WTC11 (cell line): Measurements from ENCODE around the gene TRIM69. TPM values are rescaled to one million over a fixed set of nuclear protein-coding genes. Genes with fewer than 3 reads are reported as not detected.

Experiments
- ATAC-seq: fragments of 200-7000 bp; cut with Tn5 transposase; 2 replicates; pipeline ENCODE4 v1.10.0; 2021; ENCODE audit warnings: mild to moderate bottlenecking, moderate library complexity
- CTCF ChIA-PET: fragments of 300-600 bp; sonication (Branson Sonifier 250); formaldehyde crosslinking; loops from one replicate; lab custom pipeline; 2021; ENCODE audit warnings: antibody characterized with exemption; lab: Charles Lee
- POLR2A ChIA-PET: fragments of 350-600 bp; sonication (Branson Sonifier 250); formaldehyde crosslinking; loops from one replicate; lab custom pipeline; 2021; ENCODE audit warnings: antibody characterized with exemption; lab: Charles Lee
- DNase-seq: peaks from one replicate; pipeline ENCODE4 v3.0.0; 2021; ENCODE audit warnings: low spot score
- H3K27ac Mint-ChIP-seq: 2 replicates; pipeline ENCODE4 v1.8.0; 2021; ENCODE audit warnings: mixed read lengths
- H3K27me3 Mint-ChIP-seq: 2 replicates; pipeline ENCODE4 v1.8.0; 2021; ENCODE audit warnings: low read depth, mild to moderate bottlenecking, moderate library complexity, mixed read lengths
- H3K36me3 Mint-ChIP-seq: 2 replicates; pipeline ENCODE4 v1.8.0; 2021; ENCODE audit warnings: mixed read lengths
- H3K4me1 Mint-ChIP-seq: 2 replicates; pipeline ENCODE4 v1.8.0; 2022; ENCODE audit warnings: mixed read lengths
- H3K4me3 Mint-ChIP-seq: 2 replicates; pipeline ENCODE4 v1.8.0; 2021; ENCODE audit warnings: mild to moderate bottlenecking, moderate library complexity, mixed read lengths
- H3K9me3 Mint-ChIP-seq: 2 replicates; pipeline ENCODE4 v1.8.0; 2021; ENCODE audit warnings: mixed read lengths
- ELF4 ChIP-seq: sonication (generic); formaldehyde crosslinking; IDR thresholded peaks from 2 replicates; pipeline ENCODE4 v1.8.1; 2022; ENCODE audit warnings: low read depth, mild to moderate bottlenecking, moderate library complexity, missing genetic modification reagents
- ETV6 ChIP-seq: sonication (generic); formaldehyde crosslinking; IDR thresholded peaks from 2 replicates; pipeline ENCODE4 v1.8.1; 2022; ENCODE audit warnings: mild to moderate bottlenecking, missing genetic modification reagents
- GRHL2 ChIP-seq: fragments of 250-450 bp; sonication (Bioruptor Pico); IDR thresholded peaks from 2 replicates; pipeline ENCODE4 v1.8.0; 2022; ENCODE audit warnings: mild to moderate bottlenecking, moderate library complexity; ENCODE audit not compliant: insufficient replicate concordance, severe bottlenecking
- KAT7 ChIP-seq: sonication (generic); formaldehyde crosslinking; IDR thresholded peaks from 2 replicates; pipeline ENCODE4 v1.8.1; 2023; ENCODE audit warnings: missing genetic modification reagents, mild to moderate bottlenecking, borderline replicate concordance
- MXD4 ChIP-seq: fragments of 250-450 bp; sonication (Bioruptor Pico); IDR thresholded peaks from 2 replicates; pipeline ENCODE4 v1.8.0; 2021; ENCODE audit warnings: mild to moderate bottlenecking, moderate library complexity, borderline replicate concordance
- NFE2L1 ChIP-seq: sonication (generic); formaldehyde crosslinking; IDR thresholded peaks from 2 replicates; pipeline ENCODE4 v1.8.1; 2023; ENCODE audit warnings: missing genetic modification reagents
- TEAD4 ChIP-seq: sonication (generic); formaldehyde crosslinking; IDR thresholded peaks from 2 replicates; pipeline ENCODE4 v1.8.0; 2022; ENCODE audit warnings: mild to moderate bottlenecking, missing genetic modification reagents
- ZNF219 ChIP-seq: sonication (generic); formaldehyde crosslinking; IDR thresholded peaks from 2 replicates; pipeline ENCODE4 v1.8.0; 2023; ENCODE audit warnings: missing genetic modification reagents, mild to moderate bottlenecking, borderline replicate concordance
- ZNF423 ChIP-seq: fragments of 250-450 bp; sonication (Bioruptor Pico); IDR thresholded peaks from 2 replicates; pipeline ENCODE4 v2.1.2; 2022; ENCODE audit warnings: mild to moderate bottlenecking, moderate library complexity
- total RNA-seq: library from RNA; stranded (reverse); gene quantifications from 3 replicates; pipeline ENCODE4 v1.2.3, GENCODE V29; 2021
- TF ChIP-seq, protein P1 (sequence below): sonication (generic); formaldehyde crosslinking; IDR thresholded peaks from 2 replicates; pipeline ENCODE4 v1.8.0; 2022; ENCODE audit warnings: mild to moderate bottlenecking, missing genetic modification reagents
- TF ChIP-seq, protein P2 (sequence below): sonication (generic); formaldehyde crosslinking; IDR thresholded peaks from 2 replicates; pipeline ENCODE4 v1.8.1; 2023; ENCODE audit warnings: mild to moderate bottlenecking, missing genetic modification reagents
- TF ChIP-seq, protein P3 (sequence below): sonication (generic); formaldehyde crosslinking; IDR thresholded peaks from 2 replicates; pipeline ENCODE4 v1.8.0; 2023; ENCODE audit warnings: missing genetic modification reagents, mild to moderate bottlenecking, borderline replicate concordance
- TF ChIP-seq, protein P4 (sequence below): sonication (generic); formaldehyde crosslinking; IDR thresholded peaks from 2 replicates; pipeline ENCODE4 v1.8.1; 2023; ENCODE audit warnings: mild to moderate bottlenecking, moderate library complexity, missing genetic modification reagents
- TF ChIP-seq, protein P5 (sequence below): fragments of 250-450 bp; sonication (Bioruptor Pico); IDR thresholded peaks from 2 replicates; pipeline ENCODE4 v1.9.0; 2021; ENCODE audit warnings: mild to moderate bottlenecking, borderline replicate concordance
- TF ChIP-seq, protein P6 (sequence below): sonication (generic); formaldehyde crosslinking; IDR thresholded peaks from 2 replicates; pipeline ENCODE4 v1.8.0; 2023; ENCODE audit warnings: missing genetic modification reagents
- TF ChIP-seq, protein P7 (sequence below): sonication (generic); formaldehyde crosslinking; IDR thresholded peaks from 2 replicates; pipeline ENCODE4 v1.8.1; 2023; ENCODE audit warnings: mild to moderate bottlenecking, missing genetic modification reagents

The TRIM69 gene
- total RNA-seq, 1 experiment from 2014 or later, result 10.4 TPM

DNA sequence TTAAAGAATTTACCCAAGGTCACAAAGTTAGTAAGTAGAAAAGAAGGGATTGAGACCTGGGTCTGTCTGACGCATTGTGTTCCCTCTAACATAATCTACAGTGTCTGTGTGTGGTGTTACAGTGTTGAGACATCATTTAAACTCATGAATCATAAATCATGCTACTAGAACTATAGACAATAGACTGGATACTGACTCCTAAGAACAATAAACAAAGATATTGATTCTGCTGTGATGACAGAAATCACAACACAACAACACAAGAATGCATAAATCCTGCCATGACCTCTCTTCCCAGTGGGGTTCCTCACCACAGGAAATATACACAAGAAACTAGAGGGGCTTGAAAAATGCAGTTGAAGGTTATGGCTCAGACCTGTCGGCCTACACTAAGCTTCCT is 44.3 kb downstream of the TRIM69 start:
- Mint-ChIP-seq H3K27me3 (peaks cover 9% of the 10 kb centered on the region), H3K4me1 (peaks cover 6% of the 10 kb centered on the region), H3K9me3 (peaks cover 3% of the 10 kb centered on the region; the same call in 1 of the 2 replicates), H3K27ac (no peak overlapping the region), H3K4me3 (no peak overlapping the region), H3K36me3 (no peaks in the 10 kb centered on the region)
- ATAC-seq (no peak), DNase-seq (no peak)
- ChIA-PET POLR2A (no interaction called here), CTCF (interaction anchor here (1.2 kb wide), 1 partner anchor 52 kb away, joined by 4 read pairs; no protein-coding TSS in a partner anchor)
- TF ChIP-seq, protein P1, sequence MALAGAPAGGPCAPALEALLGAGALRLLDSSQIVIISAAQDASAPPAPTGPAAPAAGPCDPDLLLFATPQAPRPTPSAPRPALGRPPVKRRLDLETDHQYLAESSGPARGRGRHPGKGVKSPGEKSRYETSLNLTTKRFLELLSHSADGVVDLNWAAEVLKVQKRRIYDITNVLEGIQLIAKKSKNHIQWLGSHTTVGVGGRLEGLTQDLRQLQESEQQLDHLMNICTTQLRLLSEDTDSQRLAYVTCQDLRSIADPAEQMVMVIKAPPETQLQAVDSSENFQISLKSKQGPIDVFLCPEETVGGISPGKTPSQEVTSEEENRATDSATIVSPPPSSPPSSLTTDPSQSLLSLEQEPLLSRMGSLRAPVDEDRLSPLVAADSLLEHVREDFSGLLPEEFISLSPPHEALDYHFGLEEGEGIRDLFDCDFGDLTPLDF, result no peak
- TF ChIP-seq, protein P2, sequence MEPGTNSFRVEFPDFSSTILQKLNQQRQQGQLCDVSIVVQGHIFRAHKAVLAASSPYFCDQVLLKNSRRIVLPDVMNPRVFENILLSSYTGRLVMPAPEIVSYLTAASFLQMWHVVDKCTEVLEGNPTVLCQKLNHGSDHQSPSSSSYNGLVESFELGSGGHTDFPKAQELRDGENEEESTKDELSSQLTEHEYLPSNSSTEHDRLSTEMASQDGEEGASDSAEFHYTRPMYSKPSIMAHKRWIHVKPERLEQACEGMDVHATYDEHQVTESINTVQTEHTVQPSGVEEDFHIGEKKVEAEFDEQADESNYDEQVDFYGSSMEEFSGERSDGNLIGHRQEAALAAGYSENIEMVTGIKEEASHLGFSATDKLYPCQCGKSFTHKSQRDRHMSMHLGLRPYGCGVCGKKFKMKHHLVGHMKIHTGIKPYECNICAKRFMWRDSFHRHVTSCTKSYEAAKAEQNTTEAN (CRISPR knock-in tag), result no peak
- TF ChIP-seq ELF4, result no peak
- TF ChIP-seq, protein P3, sequence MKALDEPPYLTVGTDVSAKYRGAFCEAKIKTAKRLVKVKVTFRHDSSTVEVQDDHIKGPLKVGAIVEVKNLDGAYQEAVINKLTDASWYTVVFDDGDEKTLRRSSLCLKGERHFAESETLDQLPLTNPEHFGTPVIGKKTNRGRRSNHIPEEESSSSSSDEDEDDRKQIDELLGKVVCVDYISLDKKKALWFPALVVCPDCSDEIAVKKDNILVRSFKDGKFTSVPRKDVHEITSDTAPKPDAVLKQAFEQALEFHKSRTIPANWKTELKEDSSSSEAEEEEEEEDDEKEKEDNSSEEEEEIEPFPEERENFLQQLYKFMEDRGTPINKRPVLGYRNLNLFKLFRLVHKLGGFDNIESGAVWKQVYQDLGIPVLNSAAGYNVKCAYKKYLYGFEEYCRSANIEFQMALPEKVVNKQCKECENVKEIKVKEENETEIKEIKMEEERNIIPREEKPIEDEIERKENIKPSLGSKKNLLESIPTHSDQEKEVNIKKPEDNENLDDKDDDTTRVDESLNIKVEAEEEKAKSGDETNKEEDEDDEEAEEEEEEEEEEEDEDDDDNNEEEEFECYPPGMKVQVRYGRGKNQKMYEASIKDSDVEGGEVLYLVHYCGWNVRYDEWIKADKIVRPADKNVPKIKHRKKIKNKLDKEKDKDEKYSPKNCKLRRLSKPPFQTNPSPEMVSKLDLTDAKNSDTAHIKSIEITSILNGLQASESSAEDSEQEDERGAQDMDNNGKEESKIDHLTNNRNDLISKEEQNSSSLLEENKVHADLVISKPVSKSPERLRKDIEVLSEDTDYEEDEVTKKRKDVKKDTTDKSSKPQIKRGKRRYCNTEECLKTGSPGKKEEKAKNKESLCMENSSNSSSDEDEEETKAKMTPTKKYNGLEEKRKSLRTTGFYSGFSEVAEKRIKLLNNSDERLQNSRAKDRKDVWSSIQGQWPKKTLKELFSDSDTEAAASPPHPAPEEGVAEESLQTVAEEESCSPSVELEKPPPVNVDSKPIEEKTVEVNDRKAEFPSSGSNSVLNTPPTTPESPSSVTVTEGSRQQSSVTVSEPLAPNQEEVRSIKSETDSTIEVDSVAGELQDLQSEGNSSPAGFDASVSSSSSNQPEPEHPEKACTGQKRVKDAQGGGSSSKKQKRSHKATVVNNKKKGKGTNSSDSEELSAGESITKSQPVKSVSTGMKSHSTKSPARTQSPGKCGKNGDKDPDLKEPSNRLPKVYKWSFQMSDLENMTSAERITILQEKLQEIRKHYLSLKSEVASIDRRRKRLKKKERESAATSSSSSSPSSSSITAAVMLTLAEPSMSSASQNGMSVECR, result no peak
- TF ChIP-seq ZNF423, result no peak
- TF ChIP-seq, protein P4, sequence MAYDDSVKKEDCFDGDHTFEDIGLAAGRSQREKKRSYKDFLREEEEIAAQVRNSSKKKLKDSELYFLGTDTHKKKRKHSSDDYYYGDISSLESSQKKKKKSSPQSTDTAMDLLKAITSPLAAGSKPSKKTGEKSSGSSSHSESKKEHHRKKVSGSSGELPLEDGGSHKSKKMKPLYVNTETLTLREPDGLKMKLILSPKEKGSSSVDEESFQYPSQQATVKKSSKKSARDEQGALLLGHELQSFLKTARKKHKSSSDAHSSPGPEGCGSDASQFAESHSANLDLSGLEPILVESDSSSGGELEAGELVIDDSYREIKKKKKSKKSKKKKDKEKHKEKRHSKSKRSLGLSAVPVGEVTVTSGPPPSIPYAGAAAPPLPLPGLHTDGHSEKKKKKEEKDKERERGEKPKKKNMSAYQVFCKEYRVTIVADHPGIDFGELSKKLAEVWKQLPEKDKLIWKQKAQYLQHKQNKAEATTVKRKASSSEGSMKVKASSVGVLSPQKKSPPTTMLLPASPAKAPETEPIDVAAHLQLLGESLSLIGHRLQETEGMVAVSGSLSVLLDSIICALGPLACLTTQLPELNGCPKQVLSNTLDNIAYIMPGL, result no peak
- TF ChIP-seq TEAD4 (CRISPR knock-in tag), result no peak
- TF ChIP-seq, protein P5, sequence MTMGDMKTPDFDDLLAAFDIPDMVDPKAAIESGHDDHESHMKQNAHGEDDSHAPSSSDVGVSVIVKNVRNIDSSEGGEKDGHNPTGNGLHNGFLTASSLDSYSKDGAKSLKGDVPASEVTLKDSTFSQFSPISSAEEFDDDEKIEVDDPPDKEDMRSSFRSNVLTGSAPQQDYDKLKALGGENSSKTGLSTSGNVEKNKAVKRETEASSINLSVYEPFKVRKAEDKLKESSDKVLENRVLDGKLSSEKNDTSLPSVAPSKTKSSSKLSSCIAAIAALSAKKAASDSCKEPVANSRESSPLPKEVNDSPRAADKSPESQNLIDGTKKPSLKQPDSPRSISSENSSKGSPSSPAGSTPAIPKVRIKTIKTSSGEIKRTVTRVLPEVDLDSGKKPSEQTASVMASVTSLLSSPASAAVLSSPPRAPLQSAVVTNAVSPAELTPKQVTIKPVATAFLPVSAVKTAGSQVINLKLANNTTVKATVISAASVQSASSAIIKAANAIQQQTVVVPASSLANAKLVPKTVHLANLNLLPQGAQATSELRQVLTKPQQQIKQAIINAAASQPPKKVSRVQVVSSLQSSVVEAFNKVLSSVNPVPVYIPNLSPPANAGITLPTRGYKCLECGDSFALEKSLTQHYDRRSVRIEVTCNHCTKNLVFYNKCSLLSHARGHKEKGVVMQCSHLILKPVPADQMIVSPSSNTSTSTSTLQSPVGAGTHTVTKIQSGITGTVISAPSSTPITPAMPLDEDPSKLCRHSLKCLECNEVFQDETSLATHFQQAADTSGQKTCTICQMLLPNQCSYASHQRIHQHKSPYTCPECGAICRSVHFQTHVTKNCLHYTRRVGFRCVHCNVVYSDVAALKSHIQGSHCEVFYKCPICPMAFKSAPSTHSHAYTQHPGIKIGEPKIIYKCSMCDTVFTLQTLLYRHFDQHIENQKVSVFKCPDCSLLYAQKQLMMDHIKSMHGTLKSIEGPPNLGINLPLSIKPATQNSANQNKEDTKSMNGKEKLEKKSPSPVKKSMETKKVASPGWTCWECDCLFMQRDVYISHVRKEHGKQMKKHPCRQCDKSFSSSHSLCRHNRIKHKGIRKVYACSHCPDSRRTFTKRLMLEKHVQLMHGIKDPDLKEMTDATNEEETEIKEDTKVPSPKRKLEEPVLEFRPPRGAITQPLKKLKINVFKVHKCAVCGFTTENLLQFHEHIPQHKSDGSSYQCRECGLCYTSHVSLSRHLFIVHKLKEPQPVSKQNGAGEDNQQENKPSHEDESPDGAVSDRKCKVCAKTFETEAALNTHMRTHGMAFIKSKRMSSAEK (CRISPR knock-in tag), result no peak
- TF ChIP-seq MXD4 (CRISPR knock-in tag), result no peak
- no peak for TF ChIP-seq ETV6 (CRISPR knock-in tag)
- no peak for TF ChIP-seq KAT7 (CRISPR knock-in tag)
- TF ChIP-seq GRHL2 (CRISPR knock-in tag), result no peak
- TF ChIP-seq, protein P6, sequence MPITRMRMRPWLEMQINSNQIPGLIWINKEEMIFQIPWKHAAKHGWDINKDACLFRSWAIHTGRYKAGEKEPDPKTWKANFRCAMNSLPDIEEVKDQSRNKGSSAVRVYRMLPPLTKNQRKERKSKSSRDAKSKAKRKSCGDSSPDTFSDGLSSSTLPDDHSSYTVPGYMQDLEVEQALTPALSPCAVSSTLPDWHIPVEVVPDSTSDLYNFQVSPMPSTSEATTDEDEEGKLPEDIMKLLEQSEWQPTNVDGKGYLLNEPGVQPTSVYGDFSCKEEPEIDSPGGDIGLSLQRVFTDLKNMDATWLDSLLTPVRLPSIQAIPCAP (CRISPR knock-in tag), result no peak
- TF ChIP-seq, protein P7, sequence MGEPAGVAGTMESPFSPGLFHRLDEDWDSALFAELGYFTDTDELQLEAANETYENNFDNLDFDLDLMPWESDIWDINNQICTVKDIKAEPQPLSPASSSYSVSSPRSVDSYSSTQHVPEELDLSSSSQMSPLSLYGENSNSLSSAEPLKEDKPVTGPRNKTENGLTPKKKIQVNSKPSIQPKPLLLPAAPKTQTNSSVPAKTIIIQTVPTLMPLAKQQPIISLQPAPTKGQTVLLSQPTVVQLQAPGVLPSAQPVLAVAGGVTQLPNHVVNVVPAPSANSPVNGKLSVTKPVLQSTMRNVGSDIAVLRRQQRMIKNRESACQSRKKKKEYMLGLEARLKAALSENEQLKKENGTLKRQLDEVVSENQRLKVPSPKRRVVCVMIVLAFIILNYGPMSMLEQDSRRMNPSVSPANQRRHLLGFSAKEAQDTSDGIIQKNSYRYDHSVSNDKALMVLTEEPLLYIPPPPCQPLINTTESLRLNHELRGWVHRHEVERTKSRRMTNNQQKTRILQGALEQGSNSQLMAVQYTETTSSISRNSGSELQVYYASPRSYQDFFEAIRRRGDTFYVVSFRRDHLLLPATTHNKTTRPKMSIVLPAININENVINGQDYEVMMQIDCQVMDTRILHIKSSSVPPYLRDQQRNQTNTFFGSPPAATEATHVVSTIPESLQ (CRISPR knock-in tag), result no peak
- no peak for TF ChIP-seq NFE2L1
- TF ChIP-seq ZNF219 (CRISPR knock-in tag), result no peak
